ENCODE measurements around the gene AP1G2. TPM values are rescaled to one million over a fixed set of nuclear protein-coding genes. Genes with fewer than 3 reads are reported as not detected.
A peak's percentile ranks its signal among the peaks of the same experiment; 100 is the strongest.

AP1G2 gene
- total and polyA plus RNA-seq, 2 of the 13 experiments (the other 11 are each of a cell fraction or from before 2014, with no cell fraction given) = 96.9 to 611 TPM

DNA sequence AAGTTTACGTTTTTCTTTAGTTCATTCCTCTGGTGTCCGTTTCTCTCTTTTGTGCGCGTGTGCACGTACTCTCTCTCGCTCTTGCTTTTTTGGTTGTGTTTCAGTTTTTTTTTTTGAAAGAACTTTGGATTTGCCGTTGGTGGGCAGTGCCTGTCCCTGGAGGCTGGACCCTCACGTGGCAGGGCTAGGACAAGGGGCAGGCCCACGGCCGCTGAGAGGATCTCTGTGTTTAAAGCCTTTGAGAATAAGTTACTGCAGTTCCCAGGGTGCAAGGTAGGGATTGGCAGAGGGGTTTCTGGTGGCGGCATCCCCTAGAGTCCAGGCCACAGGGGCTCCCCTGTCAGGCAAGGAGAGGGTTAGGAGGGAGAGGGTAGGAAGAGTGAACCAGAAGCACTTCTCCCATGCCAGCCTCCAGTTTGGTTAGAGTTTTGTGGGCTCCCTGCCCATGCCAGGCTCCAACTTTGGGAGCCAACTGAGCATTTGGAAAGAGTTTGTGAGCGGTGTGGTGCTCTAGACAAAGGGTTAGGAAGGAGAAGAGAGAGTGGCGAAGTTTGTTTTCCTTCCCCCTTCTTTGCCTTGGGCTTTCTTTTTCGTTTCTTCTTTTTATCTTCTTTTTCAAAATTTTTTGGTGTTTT, 46.6 kb downstream of the AP1G2 start:
- Histone ChIP-seq H3K27me3 (ENCODE audit: control insufficient read depth in 1 of 2, insufficient read depth in 2 of 2, low read length in 2 of 2) (no peaks in the 10 kb centered on the region), H3K79me2 (ENCODE audit: insufficient read depth, low read length) (no peaks in the 10 kb centered on the region), H3K4me1 (ENCODE audit: insufficient read depth, low read length) (no peaks in the 10 kb centered on the region), H3K9ac (ENCODE audit: insufficient read depth, low read depth, low read length) (no peak overlapping the region), H3K4me3 (replicated peaks in 1 of 3; ENCODE audit: insufficient read depth in 1 of 3, low read depth in 2 of 3, low read length in 3 of 3) (no peak overlapping the region), H3K36me3 (replicated peaks in 1 of 2; ENCODE audit: control insufficient read depth in 1 of 2, insufficient read depth in 2 of 2, low read length in 2 of 2) (peaks cover 2 to 6% of the 10 kb centered on the region in 2 experiments; a peak in 3 of 5 replicates), H4K20me1 (ENCODE audit: insufficient read depth, low read length) (no peaks in the 10 kb centered on the region), H3K27ac (ENCODE audit: extremely low read length, insufficient read depth, low read length) (no peak overlapping the region), H2AFZ (ENCODE audit: low read length) (no peak overlapping the region), H3K9me3 (ENCODE audit: low read length) (no peaks in the 10 kb centered on the region), H3K4me2 (ENCODE audit: low read depth, low read length) (no peak overlapping the region)
- intact Hi-C loops (cut with micrococcal nuclease; ENCODE audit: unreplicated experiment) (no loop called here), in situ Hi-C loops (cut with HindIII; ENCODE audit: extremely low pct_ligation_motif_present, low pct_unique_long_range_greater_than_20kb) (no loop called here)
- POLR2A ChIA-PET = interaction anchor here (1.6 kb wide), 1 partner anchor 200 kb away, joined by 3 read pairs; the partner anchor contains the start of gene PABPN1
- FAIRE-seq = no peak
- DNase-seq (ENCODE audit: low spot score) = no peak
- BruUV-seq (replicated peaks) = no TSS peak
- 91% methylated on average over 14 of the region's 14 CpGs for WGBS (ENCODE audit: low lambda C conversion rate)
- TF ChIP-seq CBX5 (CRISPR knock-in tag; IDR thresholded peaks at IDR 0.05; ENCODE audit: borderline replicate concordance) (no peak), RFXAP (CRISPR knock-in tag; IDR thresholded peaks at IDR 0.05; ENCODE audit: borderline replicate concordance) (no peak), PHF8 (CRISPR knock-in tag; IDR thresholded peaks at IDR 0.05) (0 out of 2 replicates have a peak, but pooled peaks have one; percentile 9), CHD4 (IDR thresholded peaks at IDR 0.05; ENCODE audit: borderline replicate concordance, low read length) (no peak)
- no peak for ATAC-seq
- CTCF ChIA-PET (ENCODE audit: low intra/inter-chr PET ratio, low total read pairs) = no interaction called here

DNA sequence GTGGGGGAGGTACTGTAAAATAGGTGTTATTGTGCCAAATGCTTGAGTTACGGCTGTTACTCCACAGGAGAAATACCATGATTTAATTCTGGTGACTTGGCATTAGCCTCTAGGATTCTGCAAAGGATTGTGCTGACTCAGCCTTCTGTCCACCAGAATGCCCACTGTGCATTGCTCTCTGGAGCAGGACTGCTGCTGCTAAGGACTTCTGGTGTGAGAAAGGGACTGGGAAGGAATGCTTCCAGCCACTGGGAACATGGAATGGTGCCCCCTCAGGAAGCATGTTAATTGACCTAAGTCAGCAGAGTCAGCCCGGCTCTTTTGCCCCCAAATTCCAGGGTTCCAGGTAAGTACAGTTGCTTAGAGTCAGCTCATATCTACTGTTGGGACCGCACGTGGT, 48.9 kb downstream of the AP1G2 start:
- Histone ChIP-seq H3K4me1 (ENCODE audit: insufficient read depth, low read length) (no peaks in the 10 kb centered on the region), H3K79me2 (ENCODE audit: insufficient read depth, low read length) (no peaks in the 10 kb centered on the region), H3K9ac (ENCODE audit: insufficient read depth, low read depth, low read length) (no peak overlapping the region), H3K36me3 (replicated peaks in 1 of 2; ENCODE audit: control insufficient read depth in 1 of 2, insufficient read depth in 2 of 2, low read length in 2 of 2) (peaks cover 5 to 6% of the 10 kb centered on the region in 2 experiments; a peak in 3 of 5 replicates), H3K4me3 (replicated peaks in 1 of 3; ENCODE audit: insufficient read depth in 1 of 3, low read depth in 2 of 3, low read length in 3 of 3) (no peak overlapping the region), H4K20me1 (ENCODE audit: insufficient read depth, low read length) (no peaks in the 10 kb centered on the region), H3K27me3 (ENCODE audit: control insufficient read depth in 1 of 2, insufficient read depth in 2 of 2, low read length in 2 of 2) (no peaks in the 10 kb centered on the region), H3K4me2 (ENCODE audit: low read depth, low read length) (no peak overlapping the region), H2AFZ (ENCODE audit: low read length) (no peak overlapping the region), H3K27ac (ENCODE audit: extremely low read length, insufficient read depth, low read length) (no peak overlapping the region), H3K9me3 (ENCODE audit: low read length) (no peaks in the 10 kb centered on the region)
- intact Hi-C loops (cut with micrococcal nuclease; ENCODE audit: unreplicated experiment) (no loop called here), in situ Hi-C loops (cut with HindIII; ENCODE audit: extremely low pct_ligation_motif_present, low pct_unique_long_range_greater_than_20kb) (no loop called here)
- ATAC-seq (no peak), FAIRE-seq (no peak), DNase-seq (ENCODE audit: low spot score) (no peak)
- CTCF ChIA-PET (ENCODE audit: low intra/inter-chr PET ratio, low total read pairs) = interaction anchor here (1.0 kb wide), 1 partner anchor 40 kb away, joined by 3 read pairs; no protein-coding TSS in a partner anchor
- no TSS peak for BruUV-seq (replicated peaks)
- POLR2A ChIA-PET = no interaction called here
- WGBS (ENCODE audit: low lambda C conversion rate) = 95% methylated on average over 4 of the region's 4 CpGs
- TF ChIP-seq BRCA1 (CRISPR knock-in tag; IDR thresholded peaks at IDR 0.05) (no peak), MLLT10 (CRISPR knock-in tag; IDR thresholded peaks at IDR 0.05) (no peak), ZNF549 (CRISPR knock-in tag; IDR thresholded peaks at IDR 0.05) (no peak), MAFF (IDR thresholded peaks at IDR 0.05; ENCODE audit: low read depth, low read length) (peak; percentile 100), ZNF552 (CRISPR knock-in tag; IDR thresholded peaks at IDR 0.05; ENCODE audit: borderline replicate concordance) (no peak), MAFG (CRISPR knock-in tag; IDR thresholded peaks at IDR 0.05) (peak; percentile 79), ZNF878 (CRISPR knock-in tag; IDR thresholded peaks at IDR 0.05) (no peak), ZNF670 (CRISPR knock-in tag; IDR thresholded peaks at IDR 0.05; ENCODE audit: borderline replicate concordance) (no peak), RBAK (CRISPR knock-in tag; IDR thresholded peaks at IDR 0.05) (no peak), BCL6 (CRISPR knock-in tag; IDR thresholded peaks at IDR 0.05) (no peak), HOXD1 (CRISPR knock-in tag; IDR thresholded peaks at IDR 0.05) (0 out of 2 replicates have a peak, but pooled peaks have one; percentile 35), HNRNPL (IDR thresholded peaks at IDR 0.05; ENCODE audit: low read depth, low read length) (no peak)
- TF ChIP-seq, protein P1, sequence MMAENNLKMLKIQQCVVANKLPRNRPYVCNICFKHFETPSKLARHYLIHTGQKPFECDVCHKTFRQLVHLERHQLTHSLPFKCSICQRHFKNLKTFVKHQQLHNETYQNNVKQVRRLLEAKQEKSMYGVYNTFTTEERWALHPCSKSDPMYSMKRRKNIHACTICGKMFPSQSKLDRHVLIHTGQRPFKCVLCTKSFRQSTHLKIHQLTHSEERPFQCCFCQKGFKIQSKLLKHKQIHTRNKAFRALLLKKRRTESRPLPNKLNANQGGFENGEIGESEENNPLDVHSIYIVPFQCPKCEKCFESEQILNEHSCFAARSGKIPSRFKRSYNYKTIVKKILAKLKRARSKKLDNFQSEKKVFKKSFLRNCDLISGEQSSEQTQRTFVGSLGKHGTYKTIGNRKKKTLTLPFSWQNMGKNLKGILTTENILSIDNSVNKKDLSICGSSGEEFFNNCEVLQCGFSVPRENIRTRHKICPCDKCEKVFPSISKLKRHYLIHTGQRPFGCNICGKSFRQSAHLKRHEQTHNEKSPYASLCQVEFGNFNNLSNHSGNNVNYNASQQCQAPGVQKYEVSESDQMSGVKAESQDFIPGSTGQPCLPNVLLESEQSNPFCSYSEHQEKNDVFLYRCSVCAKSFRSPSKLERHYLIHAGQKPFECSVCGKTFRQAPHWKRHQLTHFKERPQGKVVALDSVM (CRISPR knock-in tag; IDR thresholded peaks at IDR 0.05) = no peak
- TF ChIP-seq, protein P2, sequence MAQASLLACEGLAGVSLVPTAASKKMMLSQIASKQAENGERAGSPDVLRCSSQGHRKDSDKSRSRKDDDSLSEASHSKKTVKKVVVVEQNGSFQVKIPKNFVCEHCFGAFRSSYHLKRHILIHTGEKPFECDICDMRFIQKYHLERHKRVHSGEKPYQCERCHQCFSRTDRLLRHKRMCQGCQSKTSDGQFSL (CRISPR knock-in tag; IDR thresholded peaks at IDR 0.05) = no peak
